NCI-H1436 (cell line): ENCODE measurements around the gene ADAM17.

Experiments
- DNase-seq: peaks from one replicate; lab custom pipeline; 2025; lab: John Stamatoyannopoulos, UW

Gene ADAM17

GRCh38 chr2:9471206-9471605 lies 84.4 kb downstream of the ADAM17 start:
- no peak for DNase-seq

- no peak for DNase-seq
These were observed 87.9 kb downstream of the ADAM17 start for GRCh38 chr2:9467687-9468086.

DNA sequence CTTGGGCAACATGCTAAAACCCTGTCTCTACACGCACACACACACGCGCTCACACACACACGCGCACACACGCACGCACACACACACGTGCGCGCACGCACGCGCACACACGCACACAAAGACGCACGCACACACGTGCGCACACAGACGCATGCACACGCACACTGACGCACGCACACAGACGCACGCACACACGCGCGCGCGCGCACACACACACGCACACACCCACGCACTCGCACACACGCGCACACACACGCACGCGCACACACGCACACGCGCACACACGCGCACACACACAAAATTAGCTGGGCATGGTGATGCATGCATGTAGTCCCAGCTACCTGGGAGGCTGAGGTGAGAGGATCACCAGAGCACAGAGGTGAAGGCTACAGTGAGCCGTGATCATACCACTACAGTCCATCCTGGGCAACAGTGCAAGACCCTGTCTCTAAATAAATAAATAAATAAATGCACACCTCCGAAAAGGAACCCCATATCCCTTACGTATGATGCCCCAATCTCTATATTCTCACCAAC lies 89.4 kb downstream of the ADAM17 start:
- DNase-seq: no peak

- no peak for DNase-seq
These were observed 90.5 kb downstream of the ADAM17 start for GRCh38 chr2:9465170-9465569.

- no peak for DNase-seq
These were observed 92.0 kb downstream of the ADAM17 start for GRCh38 chr2:9463698-9464034.

DNA sequence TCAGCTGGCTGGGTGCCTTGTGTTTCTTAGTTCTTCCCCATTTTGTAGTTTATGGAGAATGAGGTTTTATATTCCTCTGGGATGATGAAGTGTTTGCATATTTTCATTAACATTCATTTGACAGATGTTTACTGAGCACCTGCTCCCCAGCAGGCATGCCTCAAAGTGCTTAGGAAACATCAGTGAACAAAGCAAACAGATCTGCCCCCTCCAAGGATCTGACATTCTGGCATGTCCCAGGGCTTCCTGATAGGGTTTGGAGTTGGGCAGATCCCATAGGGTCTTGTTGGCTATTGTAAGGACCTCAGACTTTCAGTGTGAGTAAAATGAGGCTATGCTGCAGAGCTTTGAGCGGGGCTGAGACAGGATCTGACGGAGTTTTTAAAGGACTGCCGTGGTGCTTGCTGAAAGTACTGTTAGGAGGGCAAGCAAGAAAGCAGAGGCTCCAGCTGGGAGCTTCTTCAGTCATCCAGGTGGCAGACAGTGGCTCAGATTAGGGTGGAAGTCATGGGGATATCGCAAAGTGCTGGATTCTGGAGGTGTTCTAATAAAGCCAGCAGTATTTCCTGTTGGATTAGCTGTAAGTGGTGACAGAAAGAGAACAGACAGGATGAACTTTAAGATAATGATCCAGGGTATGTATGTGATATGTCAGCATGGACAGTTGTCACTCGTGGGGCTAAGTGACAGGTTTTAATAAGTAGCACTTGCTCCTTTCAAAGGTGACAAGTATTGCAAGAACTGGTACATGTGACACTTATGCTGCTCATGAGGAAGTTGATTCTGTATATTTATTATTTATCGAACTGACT lies 92.5 kb downstream of the ADAM17 start:
- no peak for DNase-seq

GRCh38 chr2:9462313-9462712 lies 93.3 kb downstream of the ADAM17 start:
- DNase-seq: no peak

- DNase-seq: no peak
These were observed 94.6 kb downstream of the ADAM17 start for GRCh38 chr2:9461079-9461478.

DNA sequence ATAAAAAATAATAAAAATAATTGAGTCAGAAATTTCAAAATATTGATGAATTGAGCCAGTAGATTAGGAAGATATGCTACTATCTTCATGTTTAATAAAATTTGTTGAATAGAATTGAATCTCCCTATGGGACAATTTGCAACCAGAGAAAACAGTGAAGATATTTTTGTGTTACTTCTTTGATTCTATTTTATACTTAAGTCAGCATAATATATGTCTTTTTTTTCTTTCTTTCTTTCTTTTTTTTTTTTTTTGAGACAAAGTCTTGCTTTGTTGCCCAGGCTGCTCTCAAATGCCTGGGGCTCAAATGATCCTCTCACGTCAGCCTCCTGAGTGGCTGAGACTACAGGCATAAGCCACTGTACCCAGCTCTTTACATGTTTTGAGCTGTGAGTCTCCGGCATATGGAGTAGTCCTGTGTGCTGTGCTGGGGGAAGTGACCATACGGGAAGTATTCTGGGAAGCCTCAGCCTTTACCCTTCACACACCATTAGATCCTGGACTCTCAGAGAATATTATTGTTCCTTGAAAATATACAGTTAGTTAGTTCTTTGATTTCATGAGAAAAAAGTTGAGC lies 95.1 kb downstream of the ADAM17 start:
- no peak for DNase-seq

DNA sequence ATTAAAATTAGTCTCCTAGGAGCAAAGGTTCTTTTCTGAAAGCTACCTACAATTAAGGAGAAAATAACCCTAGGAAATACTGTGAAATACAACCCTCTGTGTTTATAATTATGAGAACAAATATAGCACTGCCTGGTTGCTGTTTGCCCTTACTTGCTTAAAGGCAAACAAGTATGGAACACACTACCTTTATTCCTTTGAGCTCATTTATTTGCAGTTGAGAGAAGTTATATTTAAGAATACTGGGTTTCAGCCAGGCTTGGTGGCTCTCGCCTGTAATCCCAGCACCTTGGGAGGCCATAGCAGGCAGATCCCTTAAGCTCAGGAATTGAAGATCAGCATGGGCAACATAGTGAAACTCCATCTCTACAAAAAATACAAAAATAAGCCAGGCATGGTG lies 104.4 kb downstream of the ADAM17 start:
- no peak for DNase-seq

- no peak for DNase-seq
These were observed 110.5 kb downstream of the ADAM17 start for GRCh38 chr2:9445089-9445488.

GRCh38 chr2:9443526-9443925 lies 112.1 kb downstream of the ADAM17 start:
- no peak for DNase-seq

- no peak for DNase-seq
These were observed 114.1 kb downstream of the ADAM17 start for GRCh38 chr2:9441556-9441955.

DNA sequence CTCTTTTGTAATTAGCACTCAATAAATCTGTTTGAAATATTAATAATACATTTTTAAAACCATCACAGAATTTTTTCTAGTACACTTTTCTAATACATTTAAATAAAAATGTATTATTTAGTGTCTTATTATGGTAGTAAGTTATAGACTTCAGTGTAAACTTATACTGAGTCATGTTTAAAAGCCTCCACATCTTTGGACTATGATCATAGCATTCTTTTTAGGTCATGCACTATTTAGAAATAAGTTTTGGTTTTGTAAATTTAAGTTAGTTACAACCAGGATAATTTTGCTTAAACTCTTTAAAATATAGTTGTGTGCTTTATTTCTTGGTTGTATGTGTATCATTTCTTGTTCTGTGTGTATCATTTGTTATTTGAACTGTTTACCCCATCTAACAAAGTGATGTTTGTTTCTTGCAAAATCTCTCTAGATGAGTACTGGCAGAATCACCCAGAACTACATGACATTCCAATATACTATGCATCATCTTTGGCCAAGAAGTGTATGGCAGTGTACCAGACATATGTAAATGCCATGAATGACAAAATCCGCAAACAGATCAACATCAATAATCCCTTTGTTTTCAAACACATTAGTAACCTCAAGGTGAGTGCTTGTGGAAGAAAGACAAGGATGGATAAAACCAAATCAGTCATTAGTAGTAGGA lies 115.4 kb downstream of the ADAM17 start:
- no peak for DNase-seq

- DNase-seq: no peak
These were observed 116.1 kb downstream of the ADAM17 start for GRCh38 chr2:9439536-9439935.
